Psoas muscle (tissue), 8 donors: ENCODE data around the gene C9orf43. TPM values are rescaled to one million over a fixed set of nuclear protein-coding genes. Genes with fewer than 3 reads are reported as not detected.
A peak's percentile ranks its signal among the peaks of the same experiment; 100 is the strongest.

ENCODE experiments used
- ATAC-seq, 4 donors: fragments of 200-7000 bp; cut with Tn5 transposase; one replicate each; pipeline ENCODE4 v1.9.1; 2020; ENCODE audit warnings: moderate library complexity in 3 of 4, mild to moderate bottlenecking in 2 of 4
- DNase-seq, 2 donors: peaks; one replicate each; pipeline ENCODE4 v3.0.0-alpha.2; 2020
- H3K27ac ChIP-seq: fragments of 200-600 bp; one replicate; pipeline ENCODE4 v1.8.0; 2022
- H3K27me3 ChIP-seq, 3 donors: fragments of 200-600 bp in 1 of 3; one replicate each; pipeline versions ENCODE4 v1.6.1 to v1.8.0; 2013 to 2022; ENCODE audit warnings: low read length in 2 of 3, mild to moderate bottlenecking in 2 of 3, moderate library complexity in 1 of 3; ENCODE audit not compliant: insufficient read depth in 3 of 3
- H3K36me3 ChIP-seq, 2 donors: fragments of 200-600 bp in 1 of 2; one replicate each; pipeline versions ENCODE4 v1.6.1 to v1.8.0; 2013 to 2022; ENCODE audit warnings: low read depth in 1 of 2, mild to moderate bottlenecking in 1 of 2, moderate library complexity in 1 of 2; ENCODE audit not compliant: insufficient read depth in 1 of 2
- H3K4me1 ChIP-seq: fragments of 200-600 bp; one replicate; pipeline ENCODE4 v1.8.0; 2022
- H3K4me3 ChIP-seq: fragments of 200-600 bp; one replicate; pipeline ENCODE4 v1.8.0; 2022; ENCODE audit warnings: mild to moderate bottlenecking
- H3K9me3 ChIP-seq: fragments of 200-600 bp; one replicate; pipeline ENCODE4 v1.8.0; 2022
- CTCF ChIP-seq: fragments of 200-600 bp; IDR thresholded peaks from one replicate; pipeline ENCODE4 v1.8.0; 2022; ENCODE audit warnings: antibody characterized with exemption
- WGBS, 3 donors: extraction: QIAGEN DNeasy Blood & Tissue Kit; methylation state at CpG; one replicate each; pipeline versions ENCODE4 v1.1.6 to v1.1.7; 2013; 5-methylcytosine and 5-hydroxymethylcytosine counted together
- intact Hi-C, 2 donors: fragments of 100-400 bp; cut with DNase I; formaldehyde crosslinking; loops; one replicate each; pipeline versions ENCODE4 v1.11.0 to v1.14.2; 2022
- polyA plus RNA-seq, 3 donors: library from polyadenylated mRNA; stranded (reverse); fragments of 200-250 nt; gene quantifications; one replicate each; pipeline ENCODE4 v1.2.3, GENCODE V29; 2013
- total RNA-seq, 4 donors: library from RNA; stranded (reverse); fragmentation: NEBNext Ultra II Directional in 2 of 4; extraction: Animal tissue kit (Norgen Biotek cat#: 25700) in 2 of 4; gene quantifications; one replicate each; pipeline versions ENCODE4 v1.2.1 to v1.2.4, GENCODE V29; 2021 to 2023
- donor health status: healthy with polysubstance abuse.
- donor health status: DM: no; HTN: no; CAD: no; lungs with moderate emphysema.
- donor health status: Bipolar disorder and iron deficiency.
- donor health status: healthy.
- donor health status: DM: yes; HTN: yes; CAD: no.
- donor health status: DM: no; HTN: no; CAD: no.
- donor health status: DM: no; HTN: no; CAD: no.
- donor health status: DM: yes; HTN: yes; CAD: no.

The C9orf43 gene
- total and polyA plus RNA-seq, 7 donors = 0.07 to 0.79 (median 0.73) TPM; not detected in 4

- no peak overlapping the region for H3K27ac ChIP-seq
- peaks cover 0 to under 1% of the 10 kb centered on the region in 2 donors for H3K36me3 ChIP-seq
- ATAC-seq = no peak
- WGBS, 3 donors = 80 to 87% (median 81%) methylated on average over 8 of the region's 8 CpGs
- no peaks in the 10 kb centered on the region for H3K9me3 ChIP-seq
- H3K27me3 ChIP-seq = no peaks in the 10 kb centered on the region
- intact Hi-C loops = no loop called here
- H3K4me1 ChIP-seq = no peaks in the 10 kb centered on the region
- no peak for TF ChIP-seq CTCF
- no peak overlapping the region for H3K4me3 ChIP-seq
- no peak for DNase-seq
Measured at GRCh38 chr9:113381909-113382411, 28.6 kb upstream of the C9orf43 start.

- TF ChIP-seq CTCF = no peak
- DNase-seq (no peak), ATAC-seq (peak in 3 of 4 donors; percentile 6 to 70 (median 46))
- intact Hi-C loops = no loop called here
- Histone ChIP-seq H3K27me3 (no peaks in the 10 kb centered on the region), H3K4me1 (no peaks in the 10 kb centered on the region), H3K27ac (no peak overlapping the region), H3K4me3 (no peak overlapping the region), H3K9me3 (no peaks in the 10 kb centered on the region), H3K36me3 (peaks cover 14 to 47% of the 10 kb centered on the region in 2 donors)
- 87 to 92% (median 90%) methylated on average over 4 of the region's 4 CpGs for WGBS, 3 donors
Measured at GRCh38 chr9:113386571-113387393, 23.8 kb upstream of the C9orf43 start.

GRCh38 chr9:113387560-113388230 is 22.9 kb upstream of the C9orf43 start:
- WGBS, 3 donors = 86 to 89% (median 88%) methylated on average over 9 of the region's 9 CpGs
- no peaks in the 10 kb centered on the region for H3K4me1 ChIP-seq
- H3K4me3 ChIP-seq = no peak overlapping the region
- H3K27ac ChIP-seq = no peak overlapping the region
- TF ChIP-seq CTCF = no peak
- peaks cover 14 to 56% of the 10 kb centered on the region in 2 donors for H3K36me3 ChIP-seq
- intact Hi-C loops = no loop called here
- ATAC-seq = no peak
- H3K27me3 ChIP-seq = no peaks in the 10 kb centered on the region
- no peak for DNase-seq
- no peaks in the 10 kb centered on the region for H3K9me3 ChIP-seq

GRCh38 chr9:113388833-113389232 is 21.7 kb upstream of the C9orf43 start:
- H3K4me3 ChIP-seq = no peak overlapping the region
- H3K4me1 ChIP-seq = no peaks in the 10 kb centered on the region
- H3K27ac ChIP-seq = no peak overlapping the region
- H3K9me3 ChIP-seq = no peaks in the 10 kb centered on the region
- H3K36me3 ChIP-seq = peaks cover 14 to 67% of the 10 kb centered on the region in 2 donors
- no peak for DNase-seq
- no peak for ATAC-seq
- H3K27me3 ChIP-seq = no peaks in the 10 kb centered on the region
- intact Hi-C loops = no loop called here
- 84 to 93% (median 88%) methylated on average over 13 of the region's 13 CpGs for WGBS, 3 donors
- no peak for TF ChIP-seq CTCF
